GM18870 (cell line): ENCODE measurements around the gene PIP4K2A.

Experiments used
- ATAC-seq: cut with Tn5 transposase; IDR thresholded peaks from one replicate; pipeline ENCODE4 v1.9.1; 2021; ENCODE audit warnings: moderate library complexity; ENCODE audit not compliant: unreplicated experiment

PIP4K2A gene

DNA sequence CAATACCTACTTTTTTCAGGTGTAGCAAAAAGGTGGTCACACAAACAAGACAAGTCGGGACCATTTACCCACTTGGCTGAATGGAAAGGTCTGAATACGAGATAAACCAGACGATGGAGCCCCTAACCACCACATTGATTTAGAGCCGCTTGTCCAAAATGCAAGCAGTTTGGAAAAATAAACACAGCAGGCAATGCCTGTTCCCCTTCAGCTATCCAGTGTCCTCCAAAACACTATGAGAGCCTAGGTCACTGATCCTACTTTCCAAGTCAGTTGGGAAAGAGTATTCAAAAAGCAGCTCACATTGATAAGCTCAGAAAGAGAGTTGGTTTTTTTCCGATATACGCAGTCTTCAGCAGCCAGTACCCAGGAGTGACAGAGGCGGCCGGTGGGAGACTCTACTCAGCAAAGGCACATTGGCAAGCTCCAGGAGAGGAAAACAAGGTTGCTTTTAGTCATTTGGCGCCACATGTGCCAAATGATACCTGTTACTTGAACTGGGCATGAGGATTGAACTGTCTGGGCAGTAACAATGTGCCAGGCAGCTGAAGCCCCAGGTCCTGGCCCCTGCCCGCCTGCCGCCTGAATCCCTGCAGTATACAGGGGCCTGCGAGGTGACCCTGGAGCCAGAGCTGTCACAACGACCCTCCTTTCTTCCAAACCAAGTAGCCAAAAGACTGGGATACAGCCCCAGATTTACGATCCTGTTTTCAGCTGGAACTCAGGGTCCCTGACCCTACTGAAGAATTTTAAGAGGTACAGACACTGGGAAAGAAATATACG, 109.8 kb downstream of the PIP4K2A start:
- ATAC-seq: no peak

- no peak for ATAC-seq
Observed at GRCh38 chr10:22603581-22603980, 110.8 kb downstream of the PIP4K2A start.

- ATAC-seq: no peak
Observed at GRCh38 chr10:22601618-22602017, 112.8 kb downstream of the PIP4K2A start.

DNA sequence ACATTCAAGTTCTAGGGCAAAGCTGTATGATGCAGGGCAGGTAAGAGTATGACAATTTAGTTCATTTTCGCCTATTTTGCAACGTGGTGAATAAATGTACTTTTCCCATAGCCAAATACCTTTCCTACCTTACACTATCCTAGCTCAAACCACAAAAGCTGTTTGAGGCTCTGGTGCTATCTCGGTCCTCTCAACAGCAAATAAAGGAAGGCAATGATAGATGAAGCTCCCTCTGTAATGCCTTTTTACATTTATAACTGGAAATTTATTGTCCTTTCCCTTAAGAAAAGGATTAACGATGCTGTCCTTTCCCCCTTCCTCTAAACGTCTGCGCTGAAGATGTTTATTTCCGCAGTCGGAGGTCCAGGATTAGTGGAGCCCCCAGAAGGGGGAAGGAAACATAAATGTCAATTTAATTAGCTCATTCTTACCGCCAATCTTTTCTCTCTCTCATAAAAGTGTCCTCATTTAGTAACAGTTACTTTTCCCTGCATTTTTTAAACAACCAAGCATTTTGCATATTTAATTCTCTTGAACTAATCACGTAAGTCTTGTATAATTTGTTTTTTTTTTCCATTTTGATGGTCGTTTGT, 114.6 kb downstream of the PIP4K2A start:
- ATAC-seq: no peak

- no peak for ATAC-seq
Observed at GRCh38 chr10:22599048-22599561, 115.3 kb downstream of the PIP4K2A start.

DNA sequence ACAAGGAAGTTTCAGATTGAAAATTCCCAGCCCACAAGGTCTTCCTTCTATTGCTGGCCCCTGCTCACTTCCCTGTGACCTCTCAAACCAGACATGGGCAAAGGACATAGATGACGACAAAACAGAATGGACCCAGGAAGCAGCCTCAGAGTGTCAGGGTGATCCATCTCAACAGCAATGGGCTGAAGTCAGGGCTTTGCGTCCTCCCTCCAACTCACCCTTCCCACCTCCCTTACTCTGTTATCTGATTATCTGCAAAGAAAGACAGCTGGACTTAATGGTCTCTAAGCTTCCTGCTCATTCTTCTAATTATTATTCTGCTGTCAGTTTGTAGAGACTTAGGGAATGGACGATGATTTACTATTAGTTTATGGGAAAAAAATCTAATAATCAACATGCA, 115.9 kb downstream of the PIP4K2A start:
- ATAC-seq: no peak

DNA sequence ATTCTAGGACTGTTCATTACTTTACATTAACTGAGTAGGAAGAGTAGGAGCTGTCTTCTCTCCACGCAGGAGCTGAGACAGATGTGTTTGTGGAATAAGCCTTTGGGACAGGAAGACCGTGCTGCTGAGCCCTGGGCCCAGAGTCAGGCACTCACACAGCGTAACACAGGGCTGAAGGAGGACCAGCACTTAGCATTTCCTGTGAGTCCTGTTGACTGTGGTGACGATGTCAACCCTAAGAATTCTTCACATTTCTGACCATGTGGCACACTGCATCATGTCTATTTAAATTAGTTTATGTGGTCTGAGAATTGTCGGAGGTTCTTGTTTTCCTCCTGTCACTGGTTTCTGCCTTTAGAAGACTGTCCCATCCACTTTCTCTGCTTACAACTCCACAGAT, 117.2 kb downstream of the PIP4K2A start:
- peak; percentile 71 for ATAC-seq

GRCh38 chr10:22593636-22594198, 120.7 kb downstream of the PIP4K2A start:
- ATAC-seq: no peak

DNA sequence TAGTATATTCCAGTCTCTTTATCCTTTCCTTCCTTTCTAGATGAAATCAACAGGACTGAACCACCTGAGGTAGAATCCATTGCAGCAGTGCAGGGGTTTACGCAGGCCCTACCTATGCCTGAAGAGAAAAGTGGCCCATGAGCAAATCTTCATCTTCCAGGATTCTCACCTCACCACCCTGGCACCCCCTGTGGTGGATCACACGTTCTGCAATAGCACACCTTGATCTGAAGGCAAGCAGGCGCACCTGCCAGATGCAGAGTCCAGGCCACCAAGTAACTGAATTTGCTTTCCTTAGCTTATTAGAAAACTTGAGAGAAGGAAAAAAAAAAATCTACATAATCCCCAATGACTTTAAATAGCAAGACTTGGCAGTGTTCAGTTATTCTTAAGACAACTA, 121.4 kb downstream of the PIP4K2A start:
- ATAC-seq: no peak

DNA sequence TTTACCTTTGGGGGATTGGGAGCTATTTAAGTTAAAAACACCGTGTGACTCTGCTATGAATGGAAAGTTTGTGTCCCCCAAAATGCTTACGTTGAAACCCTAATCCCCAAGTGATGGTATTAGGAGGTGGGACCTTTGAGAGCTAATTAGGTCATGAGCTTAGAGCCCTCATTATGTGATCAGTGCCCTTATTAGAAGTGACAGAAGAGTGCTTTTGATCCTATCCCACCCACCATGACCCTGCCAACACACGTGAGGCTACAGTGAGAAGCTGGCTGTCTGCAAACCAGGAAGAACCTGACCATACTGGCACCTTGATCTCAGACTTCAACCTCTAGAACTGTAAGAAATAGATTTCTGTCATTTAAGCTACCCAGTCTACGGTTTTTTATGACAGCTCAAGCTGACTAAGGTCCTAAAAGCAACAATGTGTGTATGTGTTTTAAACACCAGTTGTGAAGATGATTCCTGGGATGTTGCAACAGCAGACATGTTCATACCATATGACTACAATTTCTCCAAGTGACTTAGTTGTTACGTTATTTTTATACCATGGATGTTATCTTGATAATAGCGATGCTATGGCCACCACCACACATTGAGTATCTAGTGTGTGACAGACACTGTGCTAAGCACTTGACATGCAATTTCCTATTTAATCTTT, 124.4 kb downstream of the PIP4K2A start:
- ATAC-seq: no peak

DNA sequence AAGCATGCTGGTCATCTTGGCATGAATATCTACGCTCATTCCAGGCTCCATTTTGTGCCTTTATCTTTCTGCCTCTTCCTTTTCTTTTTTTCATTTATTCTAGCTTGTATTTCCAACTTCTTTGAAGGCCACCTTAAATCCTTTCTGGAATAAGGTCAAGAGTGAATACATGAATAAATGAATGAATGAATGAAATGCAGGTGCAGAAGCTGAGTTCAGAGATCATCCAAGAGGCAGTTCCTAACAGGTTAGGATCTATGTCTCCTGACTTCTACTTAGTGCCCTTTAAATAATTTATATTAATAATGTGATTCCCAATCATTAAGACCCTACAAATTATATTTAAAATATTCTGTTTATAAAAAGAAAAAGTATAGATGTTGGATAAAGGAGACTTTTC, 125.9 kb downstream of the PIP4K2A start:
- ATAC-seq: no peak

GRCh38 chr10:22583683-22584082, 130.7 kb downstream of the PIP4K2A start:
- no peak for ATAC-seq

DNA sequence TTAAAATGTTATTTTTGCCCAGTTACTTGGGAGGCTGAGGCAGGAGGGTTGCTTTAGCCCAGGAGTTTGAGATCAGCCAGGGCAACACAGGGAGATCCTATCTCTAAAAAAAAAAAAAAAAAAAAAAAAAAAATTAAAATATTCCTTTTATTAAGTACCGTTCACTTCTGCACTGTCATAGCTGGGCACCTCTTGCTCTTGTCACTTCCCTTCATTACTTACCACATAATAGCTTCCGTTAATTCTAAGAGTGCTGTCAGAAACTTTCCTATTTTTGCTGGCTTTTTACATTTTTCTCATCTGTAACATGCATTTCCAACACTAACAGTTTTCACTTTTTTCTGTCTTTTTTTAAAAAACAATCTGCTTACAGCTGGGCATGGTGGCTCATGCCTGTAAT, 132.9 kb downstream of the PIP4K2A start:
- ATAC-seq: no peak

DNA sequence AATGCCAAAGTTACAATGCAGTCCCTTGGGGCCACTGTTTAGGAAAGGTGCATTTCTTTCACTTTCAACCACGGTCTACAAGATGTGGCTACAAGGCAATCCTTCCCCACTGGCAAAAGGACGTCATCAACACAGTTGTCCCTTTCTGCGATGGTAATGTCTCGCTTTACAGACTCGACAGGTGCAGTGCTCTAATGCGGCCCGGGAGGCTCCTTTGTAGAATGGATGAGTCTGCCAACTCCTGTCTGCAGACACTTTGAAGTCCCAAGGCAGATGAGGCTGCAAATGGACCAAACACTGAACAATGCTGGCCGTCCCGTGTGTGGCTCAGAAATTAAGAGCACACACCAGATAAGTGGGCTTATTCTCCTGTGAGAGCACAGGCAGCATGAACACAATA, 133.7 kb downstream of the PIP4K2A start:
- ATAC-seq: no peak

- ATAC-seq: no peak
Observed at GRCh38 chr10:22579826-22580225, 134.6 kb downstream of the PIP4K2A start.

DNA sequence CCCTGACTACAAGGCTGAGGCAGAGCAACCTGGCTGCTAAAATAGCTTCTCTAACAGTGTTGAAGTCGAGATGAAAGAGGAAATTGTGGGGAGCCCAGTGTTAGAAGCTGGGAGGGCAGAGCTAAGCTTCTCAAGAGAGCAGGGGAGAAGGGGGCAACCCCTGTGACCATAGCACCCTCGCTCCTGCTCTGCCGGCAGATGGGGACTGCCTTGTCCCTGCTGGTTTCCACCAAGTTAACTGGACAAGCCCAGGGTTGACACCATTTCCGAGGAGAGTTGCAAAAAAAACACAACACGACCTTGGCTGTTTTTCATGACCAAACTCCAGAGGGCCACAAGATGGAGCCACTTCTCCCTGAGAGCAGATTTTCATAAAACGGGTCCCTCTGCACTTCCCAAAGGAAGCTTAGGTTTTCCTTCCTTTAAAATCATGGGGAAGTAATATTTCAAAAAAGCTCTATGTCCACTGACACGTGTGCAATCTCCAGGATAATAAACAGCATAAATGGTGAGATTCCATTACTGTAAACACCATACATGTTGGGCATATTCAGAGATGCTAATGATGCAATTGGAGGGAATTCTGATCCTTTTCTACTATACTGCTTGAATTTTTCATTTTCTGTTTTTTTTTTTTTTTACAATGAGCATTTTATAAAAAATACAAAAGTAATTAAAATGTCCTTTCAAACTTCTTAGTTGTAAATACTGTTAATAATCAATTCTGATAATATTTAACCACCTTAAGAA, 140.4 kb downstream of the PIP4K2A start:
- ATAC-seq: no peak

DNA sequence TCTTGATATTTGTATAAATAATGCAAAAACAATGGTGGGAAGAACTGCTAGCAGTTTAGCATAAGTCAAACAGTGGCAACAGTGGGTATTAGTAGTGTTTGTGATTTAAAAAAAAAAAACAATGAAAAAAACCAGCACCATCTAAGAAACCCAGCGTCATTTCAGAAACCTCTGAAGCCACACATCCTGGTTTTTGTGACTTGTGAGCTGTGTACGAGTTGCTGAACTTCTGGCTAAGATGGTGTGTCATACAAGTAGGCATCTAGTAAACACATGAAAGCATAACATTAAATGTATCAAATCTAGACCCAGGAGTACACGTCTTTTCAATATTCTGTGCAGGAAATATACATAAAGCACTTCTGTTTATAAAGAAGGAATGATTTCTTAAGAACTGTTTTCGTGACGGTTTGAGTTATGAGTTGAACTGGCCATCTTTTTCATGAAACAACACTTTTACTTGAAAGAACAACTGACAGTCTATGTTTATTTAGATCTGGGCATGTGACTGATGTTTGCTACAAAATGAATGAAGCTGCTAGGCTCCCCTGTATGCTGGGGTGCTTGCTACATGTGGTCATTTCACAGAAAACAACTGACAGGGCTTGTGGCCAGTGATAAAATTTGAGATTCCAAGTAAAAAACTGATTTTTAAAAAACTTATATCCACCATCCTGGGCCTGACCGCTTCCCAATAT, 143.5 kb downstream of the PIP4K2A start:
- no peak for ATAC-seq

- ATAC-seq: no peak
Observed at GRCh38 chr10:22570234-22570633, 144.1 kb downstream of the PIP4K2A start.

DNA sequence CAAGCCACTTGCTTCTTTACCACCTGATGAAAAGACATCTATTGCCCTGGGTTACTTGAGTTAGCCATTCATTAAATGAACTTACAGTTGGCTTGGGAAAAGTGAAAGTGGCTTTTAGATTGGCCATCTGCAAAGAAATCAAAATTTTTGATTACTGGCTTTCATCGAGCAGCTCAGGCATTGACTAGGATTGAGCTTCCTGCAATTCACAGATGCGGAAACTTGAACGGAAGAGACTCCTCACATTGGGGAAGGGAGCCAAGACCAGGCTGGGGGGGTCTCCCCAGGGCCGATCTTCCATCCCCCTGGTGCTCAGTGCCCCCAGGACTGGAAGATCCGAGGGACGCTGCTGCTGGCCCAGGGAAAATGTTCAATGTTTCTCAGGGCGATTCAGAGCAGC, 145.4 kb downstream of the PIP4K2A start:
- ATAC-seq: no peak

GRCh38 chr10:22564060-22564459, 150.3 kb downstream of the PIP4K2A start:
- no peak for ATAC-seq
